Lower leg skin (tissue), 3 donors: ENCODE data around the gene AK5.

Source experiments
- CTCF ChIP-seq, 3 donors: fragments of 450-650 bp; IDR thresholded peaks; one replicate each; pipeline ENCODE4 v1.5.1; 2016; ENCODE audit warnings: antibody characterized with exemption in 3 of 3, mild to moderate bottlenecking in 3 of 3, moderate library complexity in 2 of 3
- POLR2A ChIP-seq, 2 donors: fragments of 450-650 bp; IDR thresholded peaks; one replicate each; pipeline ENCODE4 v1.6.1; 2016 to 2017; ENCODE audit warnings: antibody characterized with exemption in 2 of 2, mild to moderate bottlenecking in 1 of 2, moderate library complexity in 1 of 2

GRCh38 chr1:77350012-77350770, 68.4 kb downstream of the AK5 start:
- TF ChIP-seq CTCF (IDR thresholded peaks at IDR 0.05) (no peak), POLR2A (IDR thresholded peaks at IDR 0.05) (no peak)
